LNCAP (cell line): Measurements from ENCODE around the gene COL5A1.

ENCODE experiments used
- CTCF ChIP-seq: fragments of 450-650 bp; IDR thresholded peaks from 2 replicates; pipeline ENCODE4 v1.5.1; 2017; ENCODE audit warnings: mild to moderate bottlenecking

COL5A1 gene

GRCh38 chr9:134655101-134655500, 13.5 kb downstream of the COL5A1 start:
- no peak for TF ChIP-seq CTCF

GRCh38 chr9:134655586-134656333, 14.2 kb downstream of the COL5A1 start:
- no peak for TF ChIP-seq CTCF

- TF ChIP-seq CTCF, result peak; percentile 40; the same call in 1 of the 2 replicates
These were observed 14.9 kb downstream of the COL5A1 start for GRCh38 chr9:134656334-134657006.

GRCh38 chr9:134657666-134658377, 16.2 kb downstream of the COL5A1 start:
- no peak for TF ChIP-seq CTCF

- TF ChIP-seq CTCF, result no peak
These were observed 16.9 kb downstream of the COL5A1 start for GRCh38 chr9:134658378-134658955.

- TF ChIP-seq CTCF, result no peak
These were observed 18.1 kb downstream of the COL5A1 start for GRCh38 chr9:134659688-134660131.

GRCh38 chr9:134660407-134660806, 18.8 kb downstream of the COL5A1 start:
- peak; percentile 42; the same call in 1 of the 2 replicates for TF ChIP-seq CTCF
